MM.1S (cell line): ENCODE measurements around the gene MAP3K5.

Experiments
- DNase-seq: peaks from one replicate; pipeline ENCODE4 v3.0.0-alpha.2; 2015
- H2AFZ ChIP-seq: fragments of 300-600 bp; sonication (generic); 2 replicates; pipeline ENCODE4 v1.6.0; 2016; ENCODE audit warnings: antibody characterized with exemption, low read length
- H3F3A ChIP-seq: fragments of 300-600 bp; sonication (generic); 2 replicates; pipeline ENCODE4 v1.6.1; 2016; ENCODE audit warnings: mild to moderate bottlenecking, antibody characterized with exemption, low read length, moderate library complexity, mixed read lengths; ENCODE audit not compliant: insufficient read depth
- H3K27ac ChIP-seq: fragments of 300-600 bp; sonication (generic); 2 replicates; pipeline ENCODE4 v1.5.1; 2016; ENCODE audit warnings: mild to moderate bottlenecking, low read length
- H3K27me3 ChIP-seq: fragments of 300-600 bp; sonication (generic); replicated peaks from 2 replicates; pipeline ENCODE4 v1.6.0; 2016; ENCODE audit warnings: low read length; ENCODE audit not compliant: insufficient read depth
- H3K36me3 ChIP-seq: fragments of 300-600 bp; sonication (generic); replicated peaks from 2 replicates; pipeline ENCODE4 v1.6.1; 2016; ENCODE audit warnings: mild to moderate bottlenecking, low read length, mixed read lengths; ENCODE audit not compliant: insufficient read depth
- H3K4me1 ChIP-seq: fragments of 300-600 bp; sonication (generic); 2 replicates; pipeline ENCODE4 v1.6.1; 2016; ENCODE audit warnings: low read length, mixed read lengths
- H3K4me2 ChIP-seq: fragments of 300-600 bp; sonication (generic); 2 replicates; pipeline ENCODE4 v1.6.0; 2016; ENCODE audit warnings: low read depth, low read length
- H3K4me3 ChIP-seq: fragments of 300-600 bp; sonication (generic); 2 replicates; pipeline ENCODE4 v1.5.1; 2016; ENCODE audit warnings: low read length, mixed read lengths
- H3K79me2 ChIP-seq: fragments of 300-600 bp; sonication (generic); 2 replicates; pipeline ENCODE4 v1.6.1; 2016; ENCODE audit warnings: mixed run types, low read length, mixed read lengths
- H3K9ac ChIP-seq: fragments of 300-600 bp; sonication (generic); 2 replicates; pipeline ENCODE4 v1.6.1; 2016; ENCODE audit warnings: low read length, mixed read lengths
- H3K9me2 ChIP-seq: fragments of 300-600 bp; sonication (generic); replicated peaks from 2 replicates; pipeline ENCODE4 v1.6.1; 2016; ENCODE audit warnings: mild to moderate bottlenecking, low read length, mixed read lengths; ENCODE audit not compliant: insufficient read depth
- H3K9me3 ChIP-seq: fragments of 300-600 bp; sonication (generic); replicated peaks from 2 replicates; pipeline ENCODE4 v1.6.1; 2016; ENCODE audit warnings: mild to moderate bottlenecking, low read length, mixed read lengths; ENCODE audit not compliant: insufficient read depth
- H4K20me1 ChIP-seq: fragments of 300-600 bp; sonication (generic); 2 replicates; pipeline ENCODE4 v1.6.1; 2016; ENCODE audit warnings: mild to moderate bottlenecking, low read length, moderate library complexity, mixed read lengths; ENCODE audit not compliant: insufficient read depth
- EZH2 ChIP-seq: fragments of 300-600 bp; sonication (generic); optimal IDR thresholded peaks from 2 replicates; pipeline ENCODE3; 2017; ENCODE audit warnings: low read depth, mild to moderate bottlenecking, antibody characterized with exemption, low read length, mixed read lengths
- EZH2phosphoT487 ChIP-seq: fragments of 300-600 bp; sonication (generic); IDR thresholded peaks from 2 replicates; pipeline ENCODE4 v1.6.1; 2018; ENCODE audit warnings: antibody characterized with exemption, low read length
- TF ChIP-seq, protein P1 (sequence below): fragments of 300-600 bp; sonication (generic); IDR thresholded peaks from 2 replicates; pipeline ENCODE4 v1.5.1; 2016; ENCODE audit warnings: antibody characterized with exemption, low read length, mixed read lengths

MAP3K5 gene

DNA sequence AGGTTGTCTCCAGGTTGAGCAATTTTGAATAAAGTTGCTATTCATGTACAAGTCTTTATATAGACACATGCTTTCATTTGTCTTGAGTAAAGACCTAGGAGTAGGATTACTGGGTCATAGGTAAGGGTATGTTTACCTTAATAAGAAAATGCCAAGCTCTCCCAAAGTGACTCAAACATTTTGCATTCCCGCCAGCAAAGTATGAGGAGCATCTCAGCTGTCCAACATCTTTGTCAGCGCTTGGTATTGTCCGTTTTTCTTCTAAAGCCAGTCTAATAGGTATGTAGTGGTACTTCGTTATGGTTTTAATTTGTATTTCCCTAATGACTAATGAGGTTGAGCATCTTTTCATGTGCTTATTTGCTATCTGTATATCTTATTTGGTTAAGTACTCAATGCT is 67.2 kb downstream of the MAP3K5 start:
- H3K4me2 ChIP-seq, result no peak overlapping the region
- H2AFZ ChIP-seq, result no peak overlapping the region
- H3K4me3 ChIP-seq, result no peak overlapping the region
- H3K27me3 ChIP-seq, result no peaks in the 10 kb centered on the region
- peaks cover 14% of the 10 kb centered on the region for H3F3A ChIP-seq
- H3K9me3 ChIP-seq, result no peaks in the 10 kb centered on the region
- DNase-seq, result no peak
- H3K36me3 ChIP-seq, result no peaks in the 10 kb centered on the region
- no peak overlapping the region for H3K9ac ChIP-seq
- H4K20me1 ChIP-seq, result no peaks in the 10 kb centered on the region
- H3K79me2 ChIP-seq, result peaks cover 22% of the 10 kb centered on the region
- H3K4me1 ChIP-seq, result peaks cover 19% of the 10 kb centered on the region
- H3K9me2 ChIP-seq, result no peaks in the 10 kb centered on the region
- TF ChIP-seq, protein P1, sequence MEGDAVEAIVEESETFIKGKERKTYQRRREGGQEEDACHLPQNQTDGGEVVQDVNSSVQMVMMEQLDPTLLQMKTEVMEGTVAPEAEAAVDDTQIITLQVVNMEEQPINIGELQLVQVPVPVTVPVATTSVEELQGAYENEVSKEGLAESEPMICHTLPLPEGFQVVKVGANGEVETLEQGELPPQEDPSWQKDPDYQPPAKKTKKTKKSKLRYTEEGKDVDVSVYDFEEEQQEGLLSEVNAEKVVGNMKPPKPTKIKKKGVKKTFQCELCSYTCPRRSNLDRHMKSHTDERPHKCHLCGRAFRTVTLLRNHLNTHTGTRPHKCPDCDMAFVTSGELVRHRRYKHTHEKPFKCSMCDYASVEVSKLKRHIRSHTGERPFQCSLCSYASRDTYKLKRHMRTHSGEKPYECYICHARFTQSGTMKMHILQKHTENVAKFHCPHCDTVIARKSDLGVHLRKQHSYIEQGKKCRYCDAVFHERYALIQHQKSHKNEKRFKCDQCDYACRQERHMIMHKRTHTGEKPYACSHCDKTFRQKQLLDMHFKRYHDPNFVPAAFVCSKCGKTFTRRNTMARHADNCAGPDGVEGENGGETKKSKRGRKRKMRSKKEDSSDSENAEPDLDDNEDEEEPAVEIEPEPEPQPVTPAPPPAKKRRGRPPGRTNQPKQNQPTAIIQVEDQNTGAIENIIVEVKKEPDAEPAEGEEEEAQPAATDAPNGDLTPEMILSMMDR, result no peak
- TF ChIP-seq EZH2phosphoT487 (no peak), EZH2 (no peak)
- H3K27ac ChIP-seq, result no peak overlapping the region

DNA sequence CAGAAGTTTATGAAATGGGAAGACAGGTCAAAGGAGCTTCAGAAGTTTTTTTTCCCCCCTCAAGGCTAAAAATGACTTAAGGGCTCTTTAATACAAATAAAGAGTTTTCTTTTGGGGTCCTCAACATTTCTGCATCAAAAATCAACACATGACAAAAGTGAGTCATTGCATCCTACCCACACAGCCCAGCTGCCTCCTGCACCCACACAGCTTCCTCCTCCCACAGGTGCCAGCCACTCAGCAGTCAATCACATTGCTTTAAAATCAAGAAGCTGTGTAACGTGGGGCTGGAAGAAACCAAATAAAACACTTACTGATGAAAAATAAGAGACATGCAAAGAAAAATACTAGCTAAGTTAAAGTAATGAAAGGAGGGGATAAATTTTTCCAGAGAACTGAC is 68.5 kb downstream of the MAP3K5 start:
- peaks cover 33% of the 10 kb centered on the region for H3K4me1 ChIP-seq
- peaks cover 15% of the 10 kb centered on the region; the same call in 1 of the 2 replicates for H3K79me2 ChIP-seq
- no peak for TF ChIP-seq EZH2phosphoT487
- TF ChIP-seq, protein P1, result no peak
- TF ChIP-seq EZH2, result no peak
- no peak overlapping the region for H3K27ac ChIP-seq
- no peak overlapping the region for H2AFZ ChIP-seq
- H4K20me1 ChIP-seq, result no peaks in the 10 kb centered on the region
- H3F3A ChIP-seq, result peaks cover 25% of the 10 kb centered on the region
- peak overlapping the region; percentile 16; the same call in 1 of the 2 replicates for H3K4me2 ChIP-seq
- H3K36me3 ChIP-seq, result no peaks in the 10 kb centered on the region
- no peaks in the 10 kb centered on the region for H3K9me2 ChIP-seq
- no peaks in the 10 kb centered on the region for H3K9me3 ChIP-seq
- no peak overlapping the region for H3K9ac ChIP-seq
- no peaks in the 10 kb centered on the region for H3K27me3 ChIP-seq
- H3K4me3 ChIP-seq, result no peak overlapping the region
- peak; percentile 33 for DNase-seq

DNA sequence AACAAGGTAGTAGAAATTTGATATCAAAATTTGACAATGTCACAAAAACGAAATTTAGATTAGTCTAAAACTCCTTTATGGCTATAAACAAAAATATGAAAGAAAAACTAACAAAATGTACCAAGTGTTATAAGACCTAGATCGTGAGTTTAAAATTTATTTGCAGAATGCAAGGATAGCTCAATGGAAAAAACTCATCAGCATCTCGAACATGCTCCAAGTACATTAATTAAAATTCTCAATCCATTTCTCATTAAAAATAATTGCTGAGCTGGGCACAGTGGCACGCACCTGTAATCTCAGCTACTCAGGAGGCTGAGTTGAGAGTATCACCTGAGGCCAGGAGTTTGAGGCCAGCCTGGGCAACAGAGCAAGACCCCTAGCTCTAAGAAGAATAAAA is 70.8 kb downstream of the MAP3K5 start:
- Histone ChIP-seq H3K79me2 (peaks cover 17% of the 10 kb centered on the region), H3K4me1 (peaks cover 42% of the 10 kb centered on the region), H3K9me3 (no peaks in the 10 kb centered on the region), H3K4me2 (no peak overlapping the region), H3K36me3 (no peaks in the 10 kb centered on the region), H2AFZ (no peak overlapping the region), H3K27me3 (no peaks in the 10 kb centered on the region), H3F3A (peaks cover 45% of the 10 kb centered on the region), H3K9ac (no peak overlapping the region), H4K20me1 (no peaks in the 10 kb centered on the region), H3K9me2 (no peaks in the 10 kb centered on the region), H3K4me3 (no peak overlapping the region), H3K27ac (no peak overlapping the region)
- TF ChIP-seq EZH2phosphoT487 (no peak), EZH2 (no peak)
- TF ChIP-seq, protein P1, result no peak
- no peak for DNase-seq
